ENCODE measurements around the gene HCFC2. TPM values are rescaled to one million over a fixed set of nuclear protein-coding genes. Genes with fewer than 3 reads are reported as not detected.

HCFC2 gene
- total RNA-seq, 1 donor from 2014 or later, result 8.3 TPM

DNA sequence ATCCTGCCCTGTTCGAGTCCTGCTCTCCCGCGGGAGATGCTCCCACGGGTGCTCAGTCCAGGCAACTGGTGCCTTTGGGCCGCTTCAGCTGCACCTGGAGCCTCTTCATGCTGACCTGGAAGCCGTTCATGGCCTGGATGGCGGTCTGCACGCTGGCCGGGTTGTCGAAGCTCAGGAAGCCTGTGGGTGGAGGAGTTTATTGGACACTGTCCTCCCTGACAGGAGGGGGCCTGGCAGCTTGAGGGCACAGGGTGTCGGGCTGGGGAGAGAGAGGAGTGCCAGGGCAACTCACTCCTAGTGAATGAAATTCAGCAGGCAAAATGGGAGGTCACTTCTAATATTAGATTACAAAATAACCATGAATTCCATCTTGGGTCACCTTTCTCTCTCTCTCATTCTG, 83.0 kb downstream of the HCFC2 start:
- Mint-ChIP-seq H3K4me3 (no peak overlapping the region), H3K27ac (ENCODE audit: unreplicated experiment) (no peak overlapping the region), H3K9me3 (peaks cover 5% of the 10 kb centered on the region), H3K4me1 (no peaks in the 10 kb centered on the region), H3K36me3 (ENCODE audit: low read depth) (no peaks in the 10 kb centered on the region), H3K27me3 (ENCODE audit: low read depth) (peaks cover 5% of the 10 kb centered on the region)
- TF ChIP-seq, protein P1, sequence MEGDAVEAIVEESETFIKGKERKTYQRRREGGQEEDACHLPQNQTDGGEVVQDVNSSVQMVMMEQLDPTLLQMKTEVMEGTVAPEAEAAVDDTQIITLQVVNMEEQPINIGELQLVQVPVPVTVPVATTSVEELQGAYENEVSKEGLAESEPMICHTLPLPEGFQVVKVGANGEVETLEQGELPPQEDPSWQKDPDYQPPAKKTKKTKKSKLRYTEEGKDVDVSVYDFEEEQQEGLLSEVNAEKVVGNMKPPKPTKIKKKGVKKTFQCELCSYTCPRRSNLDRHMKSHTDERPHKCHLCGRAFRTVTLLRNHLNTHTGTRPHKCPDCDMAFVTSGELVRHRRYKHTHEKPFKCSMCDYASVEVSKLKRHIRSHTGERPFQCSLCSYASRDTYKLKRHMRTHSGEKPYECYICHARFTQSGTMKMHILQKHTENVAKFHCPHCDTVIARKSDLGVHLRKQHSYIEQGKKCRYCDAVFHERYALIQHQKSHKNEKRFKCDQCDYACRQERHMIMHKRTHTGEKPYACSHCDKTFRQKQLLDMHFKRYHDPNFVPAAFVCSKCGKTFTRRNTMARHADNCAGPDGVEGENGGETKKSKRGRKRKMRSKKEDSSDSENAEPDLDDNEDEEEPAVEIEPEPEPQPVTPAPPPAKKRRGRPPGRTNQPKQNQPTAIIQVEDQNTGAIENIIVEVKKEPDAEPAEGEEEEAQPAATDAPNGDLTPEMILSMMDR (conservative IDR thresholded peaks at IDR 0.05), result no peak
- no peak for DNase-seq (ENCODE audit: low read depth, low spot score)

DNA sequence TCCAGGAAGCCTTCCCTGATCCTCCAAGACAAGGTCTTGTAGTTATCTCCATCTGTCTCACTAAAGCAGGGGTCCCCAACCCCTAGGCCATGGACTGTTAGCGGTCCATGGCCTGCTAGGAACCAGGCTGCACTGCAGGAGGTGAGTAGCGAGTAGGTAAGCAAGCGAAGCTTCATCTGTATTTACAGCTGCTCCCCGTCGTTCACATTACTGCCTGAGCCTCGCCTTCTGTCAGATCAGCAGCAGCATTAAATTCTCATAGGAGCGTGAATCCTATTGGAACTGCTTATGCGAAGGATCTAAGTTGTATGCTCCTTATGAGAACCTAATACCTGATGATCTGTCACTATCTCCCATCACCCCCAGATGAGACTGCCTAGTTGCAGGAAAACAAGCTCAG, 86.1 kb downstream of the HCFC2 start:
- Mint-ChIP-seq H3K9me3 (no peaks in the 10 kb centered on the region), H3K27me3 (ENCODE audit: low read depth) (no peaks in the 10 kb centered on the region), H3K4me1 (no peaks in the 10 kb centered on the region), H3K36me3 (ENCODE audit: low read depth) (no peaks in the 10 kb centered on the region), H3K4me3 (no peak overlapping the region), H3K27ac (ENCODE audit: unreplicated experiment) (peak overlapping the region; percentile 53)
- TF ChIP-seq, protein P1 (conservative IDR thresholded peaks at IDR 0.05), result no peak
- DNase-seq (ENCODE audit: low read depth, low spot score), result no peak

DNA sequence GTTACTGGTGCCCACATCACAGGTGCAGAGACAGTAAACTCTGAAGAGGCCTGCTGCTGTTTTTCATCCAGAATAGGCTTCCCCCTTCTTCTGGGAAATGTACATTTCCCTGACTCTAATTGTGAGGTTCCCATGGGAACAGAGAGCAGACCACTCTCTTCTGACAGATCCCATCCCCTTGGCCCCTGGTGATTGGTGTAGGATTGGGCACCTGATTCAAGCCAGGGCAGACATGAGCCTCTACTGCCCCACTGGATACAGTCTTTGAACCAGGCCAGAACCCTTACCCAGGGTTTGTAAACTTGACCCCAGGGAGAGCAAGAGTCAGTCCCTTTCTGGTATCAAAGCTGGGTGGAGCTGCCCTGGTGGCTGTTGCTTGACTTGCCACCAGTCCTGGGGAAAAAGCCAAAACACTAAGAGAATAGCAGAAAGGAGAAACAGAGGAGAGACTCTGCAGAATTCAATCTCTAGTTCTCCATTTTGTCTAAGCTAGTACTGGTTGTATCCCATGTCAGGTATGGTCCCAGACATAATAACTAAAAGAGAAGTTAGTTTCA, 88.4 kb downstream of the HCFC2 start:
- no peaks in the 10 kb centered on the region for H3K9me3 Mint-ChIP-seq
- DNase-seq (ENCODE audit: low read depth, low spot score), result no peak
- no peaks in the 10 kb centered on the region for H3K4me1 Mint-ChIP-seq
- TF ChIP-seq, protein P1 (conservative IDR thresholded peaks at IDR 0.05), result no peak
- no peaks in the 10 kb centered on the region for H3K36me3 Mint-ChIP-seq (ENCODE audit: low read depth)
- H3K27ac Mint-ChIP-seq (ENCODE audit: unreplicated experiment), result no peak overlapping the region
- H3K4me3 Mint-ChIP-seq, result no peak overlapping the region
- no peaks in the 10 kb centered on the region for H3K27me3 Mint-ChIP-seq (ENCODE audit: low read depth)

DNA sequence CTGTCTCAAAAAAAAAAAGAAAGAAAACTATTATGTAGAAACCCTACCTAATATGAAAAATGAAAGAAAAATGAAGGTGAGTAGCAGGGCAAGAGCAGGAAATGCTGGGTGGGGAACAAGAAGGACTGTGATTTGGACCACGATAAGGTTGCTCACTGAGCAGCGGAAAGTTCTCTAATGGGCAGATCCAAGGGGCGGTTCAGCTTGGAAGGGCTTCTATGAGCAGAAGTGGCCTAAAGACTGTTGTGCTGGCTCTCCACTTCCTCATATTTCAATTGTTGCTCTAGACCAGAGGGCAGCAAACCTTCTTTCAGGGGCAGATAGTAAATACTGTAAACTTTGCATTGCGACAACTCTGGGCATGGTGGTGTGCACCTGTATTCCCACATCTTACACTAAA, 90.0 kb downstream of the HCFC2 start:
- H3K36me3 Mint-ChIP-seq (ENCODE audit: low read depth), result no peaks in the 10 kb centered on the region
- no peak for DNase-seq (ENCODE audit: low read depth, low spot score)
- no peaks in the 10 kb centered on the region for H3K4me1 Mint-ChIP-seq
- TF ChIP-seq, protein P1 (conservative IDR thresholded peaks at IDR 0.05), result no peak
- no peak overlapping the region for H3K4me3 Mint-ChIP-seq
- H3K27ac Mint-ChIP-seq (ENCODE audit: unreplicated experiment), result no peak overlapping the region
- no peaks in the 10 kb centered on the region for H3K9me3 Mint-ChIP-seq
- no peaks in the 10 kb centered on the region for H3K27me3 Mint-ChIP-seq (ENCODE audit: low read depth)

DNA sequence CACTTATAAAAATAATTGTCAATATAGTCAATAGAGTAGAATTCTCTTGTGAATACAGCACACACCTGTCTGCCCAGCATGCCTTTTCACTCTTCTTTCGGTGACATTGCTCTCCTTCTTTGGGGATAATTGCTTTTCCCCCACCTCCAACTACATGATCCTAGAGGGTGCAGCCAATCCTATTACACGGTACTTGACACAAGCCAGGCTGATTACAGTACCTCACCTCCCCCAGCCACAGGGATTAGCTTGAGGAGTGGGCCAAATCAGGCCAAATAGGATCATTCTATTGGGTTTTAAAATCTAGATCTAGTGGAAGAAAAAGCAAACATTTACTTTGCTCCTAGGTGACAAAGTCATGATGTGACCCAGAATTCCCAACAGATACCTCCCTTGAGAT, 90.5 kb downstream of the HCFC2 start:
- no peak for DNase-seq (ENCODE audit: low read depth, low spot score)
- H3K27me3 Mint-ChIP-seq (ENCODE audit: low read depth), result no peaks in the 10 kb centered on the region
- no peaks in the 10 kb centered on the region for H3K4me1 Mint-ChIP-seq
- no peak overlapping the region for H3K4me3 Mint-ChIP-seq
- no peaks in the 10 kb centered on the region for H3K36me3 Mint-ChIP-seq (ENCODE audit: low read depth)
- no peak overlapping the region for H3K27ac Mint-ChIP-seq (ENCODE audit: unreplicated experiment)
- TF ChIP-seq, protein P1 (conservative IDR thresholded peaks at IDR 0.05), result no peak
- H3K9me3 Mint-ChIP-seq, result no peaks in the 10 kb centered on the region

Other genes starting within 250 kb of the HCFC2 start
- gene NT5DC3, start 223.3 kb upstream of the HCFC2 start, total RNA-seq, result 14.4 and 15.4 TPM in 2 replicates
- 566 and 570 TPM in 2 replicates for gene HSP90B1, start 134.1 kb upstream of the HCFC2 start, total RNA-seq
- gene TDG, start 98.7 kb upstream of the HCFC2 start, total RNA-seq, result 53.0 and 57.1 TPM in 2 replicates
- 1.5 and 1.9 TPM in 2 replicates for gene GLT8D2, start 14.3 kb upstream of the HCFC2 start, total RNA-seq
- 45.6 and 45.7 TPM in 2 replicates for gene NFYB, start 73.7 kb downstream of the HCFC2 start, total RNA-seq
- gene TXNRD1, start 151.2 kb downstream of the HCFC2 start, total RNA-seq, result 105 and 107 TPM in 2 replicates
- gene EID3, start 239.2 kb downstream of the HCFC2 start, total RNA-seq, result 1.8 and 3.0 TPM in 2 replicates

All from neural crest cell (in vitro differentiated cells).